OCI-M2 (cell line): ENCODE data around the gene PDCL2.

ENCODE experiments used
- DNase-seq: peaks from one replicate; lab custom pipeline; 2025; ENCODE audit not compliant: unreplicated experiment; lab: John Stamatoyannopoulos, UW

The PDCL2 gene

GRCh38 chr4:55540271-55540670 lies 51.8 kb downstream of the PDCL2 start:
- no peak for DNase-seq

GRCh38 chr4:55539658-55540057 lies 52.4 kb downstream of the PDCL2 start:
- no peak for DNase-seq

- no peak for DNase-seq
Measured at GRCh38 chr4:55538531-55538930, 53.5 kb downstream of the PDCL2 start.

GRCh38 chr4:55534306-55534705 lies 57.7 kb downstream of the PDCL2 start:
- DNase-seq = no peak

- DNase-seq = no peak
Measured at GRCh38 chr4:55530691-55531090, 61.4 kb downstream of the PDCL2 start.

GRCh38 chr4:55530167-55530566 lies 61.9 kb downstream of the PDCL2 start:
- DNase-seq = no peak

- DNase-seq = no peak
Measured at GRCh38 chr4:55528491-55528890, 63.6 kb downstream of the PDCL2 start.

GRCh38 chr4:55524844-55525571 lies 67.0 kb downstream of the PDCL2 start:
- DNase-seq = no peak

GRCh38 chr4:55518442-55518841 lies 73.6 kb downstream of the PDCL2 start:
- no peak for DNase-seq

- DNase-seq = no peak
Measured at GRCh38 chr4:55517526-55518229, 74.4 kb downstream of the PDCL2 start.

GRCh38 chr4:55512922-55513571 lies 79.0 kb downstream of the PDCL2 start:
- no peak for DNase-seq

GRCh38 chr4:55512077-55512476 lies 80.0 kb downstream of the PDCL2 start:
- no peak for DNase-seq

GRCh38 chr4:55510685-55511084 lies 81.4 kb downstream of the PDCL2 start:
- no peak for DNase-seq

- DNase-seq = no peak
Measured at GRCh38 chr4:55509266-55509665, 82.8 kb downstream of the PDCL2 start.

GRCh38 chr4:55507612-55508011 lies 84.4 kb downstream of the PDCL2 start:
- no peak for DNase-seq
